Tibial artery (tissue), 4 donors: ENCODE measurements around the gene STEAP3.

Experiments used
- DNase-seq, 2 donors: peaks; one replicate each; pipeline ENCODE4 v3.0.0-alpha.2; 2019
- H3K27ac ChIP-seq, 2 donors: fragments of 200-600 bp; sonication (generic) in 1 of 2; 1 replicate in 1 of 2; 2 replicates in 1 of 2; pipeline ENCODE4 v1.5.1; 2018 to 2019; ENCODE audit warnings: mild to moderate bottlenecking in 1 of 2
- H3K27me3 ChIP-seq, 2 donors: fragments of 200-600 bp; sonication (generic) in 1 of 2; one replicate each; pipeline versions ENCODE4 v1.5.1 to v1.6.0; 2016 to 2019
- H3K36me3 ChIP-seq, 3 donors: fragments of 200-600 bp; sonication (generic) in 2 of 3; one replicate each; pipeline ENCODE4 v1.5.1; 2016 to 2019; ENCODE audit warnings: mild to moderate bottlenecking in 2 of 3
- H3K4me1 ChIP-seq, 4 donors: fragments of 200-600 bp; sonication (generic) in 2 of 4; 1 replicate in 3 of 4; 2 replicates in 1 of 4; pipeline ENCODE4 v1.5.1; 2016 to 2019
- H3K4me3 ChIP-seq, 2 donors: fragments of 200-600 bp; sonication (generic) in 1 of 2; 1 replicate in 1 of 2; 2 replicates in 1 of 2; pipeline ENCODE4 v1.5.1; 2018 to 2019; ENCODE audit warnings: mild to moderate bottlenecking in 2 of 2
- H3K9me3 ChIP-seq, 3 donors: fragments of 200-600 bp; sonication (generic) in 1 of 3; one replicate each; pipeline ENCODE4 v1.5.1; 2016 to 2019
- intact Hi-C: fragments of 100-400 bp; cut with DNase I; formaldehyde crosslinking; loops from one replicate; pipeline ENCODE4 v1.15.0; 2023; ENCODE audit warnings: low total_unique reads
- TF ChIP-seq, protein P1 (sequence below), 2 experiments: fragments of 200-600 bp in 1 of 2; fragments of 450-650 bp in 1 of 2; IDR thresholded peaks; one replicate each; pipeline ENCODE4 v1.5.1; 2017 to 2019; ENCODE audit warnings: antibody characterized with exemption in 2 of 2, mild to moderate bottlenecking in 1 of 2, moderate library complexity in 1 of 2

STEAP3 gene

DNA sequence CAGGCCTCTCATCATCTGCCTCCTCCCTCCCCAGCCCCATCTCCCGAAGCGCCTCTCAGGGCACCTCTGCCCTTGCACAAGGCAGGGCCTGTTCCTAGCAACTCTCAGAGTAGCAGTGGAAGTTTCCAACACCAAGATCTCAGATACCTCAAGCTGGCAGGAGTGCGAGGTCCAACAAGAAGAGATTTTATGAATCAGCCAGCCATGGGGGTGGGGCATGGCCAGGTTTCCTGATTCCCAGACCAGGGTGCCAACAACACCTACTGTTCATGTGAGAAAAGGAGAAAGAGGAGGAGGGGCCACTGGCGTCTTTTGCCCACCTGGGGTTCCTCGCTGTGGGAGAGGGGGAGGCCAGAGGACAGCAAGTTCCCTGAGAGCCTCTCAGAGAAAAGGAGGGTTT is 6.6 kb upstream of the STEAP3 start:
- Histone ChIP-seq H3K27ac (no peak overlapping the region), H3K36me3 (no peaks in the 10 kb centered on the region), H3K4me1 (peaks cover 0 to 7% (median 0%) of the 10 kb centered on the region in 4 donors), H3K27me3 (no peaks in the 10 kb centered on the region), H3K9me3 (no peaks in the 10 kb centered on the region), H3K4me3 (no peak overlapping the region)
- TF ChIP-seq, protein P1, sequence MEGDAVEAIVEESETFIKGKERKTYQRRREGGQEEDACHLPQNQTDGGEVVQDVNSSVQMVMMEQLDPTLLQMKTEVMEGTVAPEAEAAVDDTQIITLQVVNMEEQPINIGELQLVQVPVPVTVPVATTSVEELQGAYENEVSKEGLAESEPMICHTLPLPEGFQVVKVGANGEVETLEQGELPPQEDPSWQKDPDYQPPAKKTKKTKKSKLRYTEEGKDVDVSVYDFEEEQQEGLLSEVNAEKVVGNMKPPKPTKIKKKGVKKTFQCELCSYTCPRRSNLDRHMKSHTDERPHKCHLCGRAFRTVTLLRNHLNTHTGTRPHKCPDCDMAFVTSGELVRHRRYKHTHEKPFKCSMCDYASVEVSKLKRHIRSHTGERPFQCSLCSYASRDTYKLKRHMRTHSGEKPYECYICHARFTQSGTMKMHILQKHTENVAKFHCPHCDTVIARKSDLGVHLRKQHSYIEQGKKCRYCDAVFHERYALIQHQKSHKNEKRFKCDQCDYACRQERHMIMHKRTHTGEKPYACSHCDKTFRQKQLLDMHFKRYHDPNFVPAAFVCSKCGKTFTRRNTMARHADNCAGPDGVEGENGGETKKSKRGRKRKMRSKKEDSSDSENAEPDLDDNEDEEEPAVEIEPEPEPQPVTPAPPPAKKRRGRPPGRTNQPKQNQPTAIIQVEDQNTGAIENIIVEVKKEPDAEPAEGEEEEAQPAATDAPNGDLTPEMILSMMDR (IDR thresholded peaks at IDR 0.05): no peak
- intact Hi-C loops: no loop called here
- no peak for DNase-seq

GRCh38 chr2:119218478-119219064 is 5.1 kb upstream of the STEAP3 start:
- peaks cover 0 to 15% (median 2%) of the 10 kb centered on the region in 4 donors for H3K4me1 ChIP-seq
- no peak for DNase-seq

GRCh38 chr2:119219873-119220272 is 3.8 kb upstream of the STEAP3 start:
- intact Hi-C loops: no loop called here
- H3K27ac ChIP-seq: no peak overlapping the region

More at GRCh38 chr2:119218478-119219064, 5.1 kb upstream of the STEAP3 start:
- H3K9me3 ChIP-seq: no peaks in the 10 kb centered on the region
- no peak overlapping the region for H3K4me3 ChIP-seq
- TF ChIP-seq, protein P1 (IDR thresholded peaks at IDR 0.05): peak; percentile 11 to 21
- H3K27me3 ChIP-seq: no peaks in the 10 kb centered on the region
- H3K36me3 ChIP-seq: no peaks in the 10 kb centered on the region
- H3K27ac ChIP-seq: no peak overlapping the region
- intact Hi-C loops: no loop called here

DNA sequence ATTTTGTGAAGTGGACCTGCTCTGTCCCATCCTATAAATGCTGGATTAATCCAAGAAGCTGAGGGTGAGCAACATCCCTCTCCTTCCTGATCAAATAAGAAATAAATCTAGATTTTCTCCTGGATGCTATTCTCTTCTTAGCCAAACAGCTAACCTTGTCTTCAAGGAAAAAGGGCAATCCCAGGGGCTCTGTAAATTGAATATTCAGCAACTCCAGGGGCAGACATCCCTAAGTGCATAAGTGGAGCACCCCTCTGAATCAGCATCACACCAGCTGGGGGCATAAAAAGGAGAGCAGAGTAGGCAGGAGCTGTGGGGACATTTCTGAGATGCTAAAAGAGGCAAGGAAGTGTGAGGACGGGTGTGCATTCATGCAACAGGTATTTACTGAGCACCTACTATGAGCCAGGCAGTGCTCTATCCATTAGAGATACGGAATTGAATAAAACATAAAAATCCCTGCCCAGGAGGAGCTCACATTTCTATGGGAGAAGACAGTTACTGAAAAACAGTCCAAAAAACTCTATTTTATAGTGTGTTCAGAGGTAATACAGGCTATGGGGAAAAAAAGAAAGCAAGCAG is 2.8 kb upstream of the STEAP3 start:
- H3K9me3 ChIP-seq: no peaks in the 10 kb centered on the region
- peaks cover 0 to 30% (median 12%) of the 10 kb centered on the region in 4 donors for H3K4me1 ChIP-seq
- intact Hi-C loops: no loop called here
- H3K36me3 ChIP-seq: no peaks in the 10 kb centered on the region
- no peak for DNase-seq
- H3K27ac ChIP-seq: no peak overlapping the region
- no peaks in the 10 kb centered on the region for H3K27me3 ChIP-seq
- no peak overlapping the region for H3K4me3 ChIP-seq
- TF ChIP-seq, protein P1 (IDR thresholded peaks at IDR 0.05): no peak

More at GRCh38 chr2:119219873-119220272, 3.8 kb upstream of the STEAP3 start:
- Histone ChIP-seq H3K36me3 (no peaks in the 10 kb centered on the region), H3K9me3 (no peaks in the 10 kb centered on the region), H3K27me3 (no peaks in the 10 kb centered on the region), H3K4me3 (no peak overlapping the region), H3K4me1 (peaks cover 0 to 28% (median 10%) of the 10 kb centered on the region in 4 donors)
- TF ChIP-seq, protein P1 (IDR thresholded peaks at IDR 0.05): no peak
- DNase-seq: no peak

DNA sequence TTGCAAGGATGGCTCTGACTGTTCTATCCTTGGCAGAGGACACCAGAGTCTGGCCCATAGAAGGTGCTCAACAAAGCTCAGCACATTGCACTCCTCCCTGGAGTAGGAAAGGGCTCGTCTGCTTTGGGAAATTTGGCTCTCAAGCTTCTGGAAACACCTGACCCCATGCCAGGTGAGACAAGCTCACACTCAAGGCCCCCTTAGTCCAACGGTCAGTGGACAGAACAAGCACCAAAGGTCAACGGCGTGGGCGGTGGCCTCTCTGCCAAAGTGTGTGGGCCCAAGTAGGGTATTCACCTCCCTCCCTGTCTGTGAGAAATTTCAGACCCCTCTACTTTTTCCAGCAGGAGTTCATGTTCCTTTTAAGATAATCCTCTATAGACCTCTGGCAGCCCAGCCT is 2.0 kb upstream of the STEAP3 start:
- no peaks in the 10 kb centered on the region for H3K27me3 ChIP-seq
- no peaks in the 10 kb centered on the region for H3K9me3 ChIP-seq
- no peak overlapping the region for H3K4me3 ChIP-seq
- peaks cover 0 to 30% (median 12%) of the 10 kb centered on the region in 4 donors for H3K4me1 ChIP-seq
- no peaks in the 10 kb centered on the region for H3K36me3 ChIP-seq
- TF ChIP-seq, protein P1 (IDR thresholded peaks at IDR 0.05): no peak
- intact Hi-C loops: no loop called here
- DNase-seq: no peak
- H3K27ac ChIP-seq: no peak overlapping the region
